Thoracic aorta (tissue), 2 donors: ENCODE measurements around the gene KRTAP12-3. TPM values are rescaled to one million over a fixed set of nuclear protein-coding genes. Genes with fewer than 3 reads are reported as not detected.

Source experiments
- ATAC-seq: fragments of 150-250 bp; one replicate; pipeline ENCODE4 v1.8.0; 2017; ENCODE audit warnings: low read depth; ENCODE audit not compliant: insufficient number of reproducible peaks, low FRiP score
- DNase-seq: peaks from one replicate; pipeline ENCODE4 v3.0.0-alpha.2; 2020; ENCODE audit warnings: low spot score
- H3K27ac ChIP-seq, 2 donors: fragments of 200-600 bp; sonication (generic); 1 replicate in 1 of 2; 2 replicates in 1 of 2; pipeline ENCODE4 v1.5.1; 2016; ENCODE audit warnings: mild to moderate bottlenecking in 2 of 2, moderate library complexity in 2 of 2
- H3K27me3 ChIP-seq: fragments of 200-600 bp; sonication (generic); replicated peaks from 2 replicates; pipeline ENCODE4 v1.6.0; 2016; ENCODE audit warnings: mild to moderate bottlenecking; ENCODE audit not compliant: insufficient read depth
- H3K36me3 ChIP-seq: fragments of 200-600 bp; sonication (generic); one replicate; pipeline ENCODE4 v1.5.1; 2016
- H3K4me1 ChIP-seq, 2 donors: fragments of 200-600 bp; sonication (generic); 1 replicate in 1 of 2; 2 replicates in 1 of 2; pipeline versions ENCODE4 v1.5.1 to v1.6.0; 2016; ENCODE audit warnings: low read depth in 2 of 2, mild to moderate bottlenecking in 1 of 2; ENCODE audit not compliant: control insufficient read depth in 1 of 2
- H3K4me3 ChIP-seq: fragments of 200-600 bp; sonication (generic); 2 replicates; pipeline ENCODE4 v1.5.1; 2016; ENCODE audit warnings: mild to moderate bottlenecking
- H3K9me3 ChIP-seq: fragments of 200-600 bp; sonication (generic); 2 replicates; pipeline ENCODE4 v1.5.1; 2016
- total RNA-seq, 2 donors: library from RNA; depleted of rRNA; stranded (reverse); fragments of >200 nt; gene quantifications; one replicate each; pipeline versions ENCODE4 v1.1.0 to v1.2.3, GENCODE V29; 2016
- TF ChIP-seq, protein P1 (sequence below): fragments of 200-600 bp; sonication (generic); IDR thresholded peaks from one replicate; pipeline ENCODE4 v1.5.1; 2019; ENCODE audit warnings: antibody characterized with exemption

Gene KRTAP12-3
- total RNA-seq, 2 donors from 2014 or later = not detected

DNA sequence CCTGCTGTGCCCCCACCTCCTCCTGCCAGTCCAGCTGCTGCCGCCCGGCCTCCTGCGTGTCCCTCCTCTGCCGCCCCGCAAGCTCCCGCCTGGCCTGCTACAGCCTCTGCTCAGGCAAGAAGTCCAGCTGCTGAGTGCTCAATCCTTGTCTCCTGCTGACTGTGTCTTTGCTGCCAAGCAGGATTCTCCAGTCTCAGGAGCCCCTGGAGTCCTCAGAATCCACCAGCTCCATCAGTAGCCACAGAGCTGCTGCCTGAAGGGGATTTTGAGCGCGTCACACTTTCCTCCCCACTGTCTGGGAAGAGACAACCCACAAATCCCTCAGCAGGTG is 10.5 kb upstream of the KRTAP12-3 start:
- no peaks in the 10 kb centered on the region for H3K4me1 ChIP-seq
- H3K27me3 ChIP-seq = no peaks in the 10 kb centered on the region
- ATAC-seq (no peak), DNase-seq (no peak)
- H3K9me3 ChIP-seq = no peaks in the 10 kb centered on the region
- H3K27ac ChIP-seq = no peak overlapping the region
- H3K36me3 ChIP-seq = no peaks in the 10 kb centered on the region
- H3K4me3 ChIP-seq = no peak overlapping the region
- TF ChIP-seq, protein P1, sequence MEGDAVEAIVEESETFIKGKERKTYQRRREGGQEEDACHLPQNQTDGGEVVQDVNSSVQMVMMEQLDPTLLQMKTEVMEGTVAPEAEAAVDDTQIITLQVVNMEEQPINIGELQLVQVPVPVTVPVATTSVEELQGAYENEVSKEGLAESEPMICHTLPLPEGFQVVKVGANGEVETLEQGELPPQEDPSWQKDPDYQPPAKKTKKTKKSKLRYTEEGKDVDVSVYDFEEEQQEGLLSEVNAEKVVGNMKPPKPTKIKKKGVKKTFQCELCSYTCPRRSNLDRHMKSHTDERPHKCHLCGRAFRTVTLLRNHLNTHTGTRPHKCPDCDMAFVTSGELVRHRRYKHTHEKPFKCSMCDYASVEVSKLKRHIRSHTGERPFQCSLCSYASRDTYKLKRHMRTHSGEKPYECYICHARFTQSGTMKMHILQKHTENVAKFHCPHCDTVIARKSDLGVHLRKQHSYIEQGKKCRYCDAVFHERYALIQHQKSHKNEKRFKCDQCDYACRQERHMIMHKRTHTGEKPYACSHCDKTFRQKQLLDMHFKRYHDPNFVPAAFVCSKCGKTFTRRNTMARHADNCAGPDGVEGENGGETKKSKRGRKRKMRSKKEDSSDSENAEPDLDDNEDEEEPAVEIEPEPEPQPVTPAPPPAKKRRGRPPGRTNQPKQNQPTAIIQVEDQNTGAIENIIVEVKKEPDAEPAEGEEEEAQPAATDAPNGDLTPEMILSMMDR = no peak

DNA sequence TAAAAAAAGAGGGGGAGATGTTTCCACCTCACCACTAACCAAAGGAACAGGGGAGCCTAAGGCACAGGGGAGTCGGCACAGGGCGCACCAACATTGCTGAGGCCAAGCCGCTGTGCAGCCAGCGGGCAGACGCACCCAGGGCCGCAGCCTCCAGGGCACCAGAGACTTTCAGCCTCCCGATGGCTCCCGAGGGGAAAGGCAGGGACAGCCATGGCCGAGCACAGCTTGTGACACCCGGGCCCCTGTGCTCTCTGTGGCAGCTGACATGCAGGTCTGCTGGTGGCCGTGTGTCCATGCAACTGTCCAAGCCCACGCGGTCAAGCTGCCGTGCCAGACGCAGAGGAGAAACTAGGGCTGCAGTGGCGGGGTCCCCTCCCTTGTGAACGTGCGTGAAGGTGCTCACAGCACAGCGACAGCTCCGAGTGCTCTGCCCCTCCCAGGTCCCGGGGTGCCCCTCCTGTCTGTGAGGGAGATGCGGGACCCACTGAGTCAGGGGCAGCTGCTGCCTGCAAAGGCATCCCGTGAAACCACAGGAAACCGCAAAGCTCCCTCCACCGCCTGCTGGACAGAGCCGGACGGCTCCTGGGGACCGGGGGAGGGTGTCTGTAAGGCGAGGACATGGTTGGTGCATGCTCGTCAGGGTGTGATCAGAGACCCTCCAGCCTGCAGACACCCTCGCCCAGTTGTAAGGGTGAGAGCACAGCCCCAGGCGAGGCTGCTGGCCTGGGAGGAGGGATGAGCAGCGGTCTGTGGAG is 9.0 kb upstream of the KRTAP12-3 start:
- DNase-seq = no peak
- H3K27me3 ChIP-seq = no peaks in the 10 kb centered on the region
- no peaks in the 10 kb centered on the region for H3K4me1 ChIP-seq
- no peaks in the 10 kb centered on the region for H3K36me3 ChIP-seq
- TF ChIP-seq, protein P1 = no peak
- H3K4me3 ChIP-seq = no peak overlapping the region
- no peaks in the 10 kb centered on the region for H3K9me3 ChIP-seq
- no peak overlapping the region for H3K27ac ChIP-seq
- no peak for ATAC-seq

DNA sequence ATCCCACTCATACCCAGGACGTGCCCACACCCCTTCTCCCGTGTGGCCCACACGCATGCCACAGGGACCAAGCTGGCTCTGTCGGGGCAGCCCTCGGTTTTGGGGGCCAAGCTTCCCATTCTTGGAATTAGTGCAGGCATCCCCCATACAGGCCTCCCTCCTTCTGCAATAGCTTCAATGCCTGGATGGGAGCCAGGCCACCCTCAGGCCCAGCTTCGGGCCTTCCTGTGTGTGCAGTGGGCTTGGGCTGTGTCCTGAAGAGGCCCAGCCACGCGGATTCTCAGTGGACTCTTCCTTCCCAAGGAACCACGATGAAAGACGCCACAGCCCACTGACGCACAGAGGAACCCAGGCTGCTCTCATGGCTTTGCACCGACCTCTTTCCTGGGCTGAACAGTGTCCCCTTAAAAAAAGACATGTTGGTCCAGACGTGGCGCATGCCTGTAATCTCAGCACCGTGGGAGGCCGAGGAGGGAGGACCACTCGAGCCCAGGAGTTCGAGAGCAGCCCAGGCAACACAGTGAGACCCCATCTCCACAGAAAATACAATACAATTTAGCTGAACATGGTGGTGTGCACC is 8.1 kb upstream of the KRTAP12-3 start:
- H3K4me1 ChIP-seq = no peaks in the 10 kb centered on the region
- no peaks in the 10 kb centered on the region for H3K9me3 ChIP-seq
- no peak for ATAC-seq
- no peaks in the 10 kb centered on the region for H3K36me3 ChIP-seq
- H3K27me3 ChIP-seq = no peaks in the 10 kb centered on the region
- no peak overlapping the region for H3K27ac ChIP-seq
- TF ChIP-seq, protein P1 = no peak
- no peak for DNase-seq
- H3K4me3 ChIP-seq = no peak overlapping the region

DNA sequence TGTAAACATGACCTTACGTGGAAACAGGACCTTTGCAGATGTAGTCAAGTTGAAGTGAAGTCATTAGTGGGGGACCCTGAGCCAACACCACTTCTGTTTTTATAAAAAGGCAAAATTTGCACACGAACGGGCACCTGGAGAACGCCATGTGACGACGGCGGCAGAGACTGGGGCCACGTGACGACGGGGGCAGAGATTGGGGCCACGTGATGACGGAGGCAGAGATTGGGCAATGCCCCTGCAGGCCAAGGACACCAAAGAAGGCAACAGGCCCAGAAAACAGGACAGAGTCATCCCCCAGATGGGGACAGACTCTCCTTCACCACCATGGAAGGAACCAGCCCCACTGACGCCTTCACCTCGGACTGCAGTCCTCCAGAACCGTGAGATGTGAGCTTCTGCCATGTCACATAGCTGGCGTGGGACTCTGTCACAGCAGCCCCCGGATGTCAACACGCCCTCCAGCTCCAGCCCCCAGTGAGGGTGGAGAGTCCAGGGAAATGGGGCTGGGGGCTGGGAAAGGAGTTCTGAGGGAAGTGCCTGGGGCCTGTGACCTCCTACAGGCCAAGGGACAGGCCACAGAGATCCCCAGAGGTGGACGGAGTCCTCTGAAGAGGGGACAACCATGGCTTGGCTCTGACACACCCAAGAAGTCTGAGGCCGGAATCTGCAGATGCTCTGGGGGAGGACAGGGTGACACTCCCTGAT is 7.3 kb upstream of the KRTAP12-3 start:
- H3K4me1 ChIP-seq = no peaks in the 10 kb centered on the region
- no peak overlapping the region for H3K4me3 ChIP-seq
- no peak for ATAC-seq
- H3K27ac ChIP-seq = no peak overlapping the region
- H3K36me3 ChIP-seq = no peaks in the 10 kb centered on the region
- H3K9me3 ChIP-seq = no peaks in the 10 kb centered on the region
- no peaks in the 10 kb centered on the region for H3K27me3 ChIP-seq
- DNase-seq = no peak
- TF ChIP-seq, protein P1 = no peak

DNA sequence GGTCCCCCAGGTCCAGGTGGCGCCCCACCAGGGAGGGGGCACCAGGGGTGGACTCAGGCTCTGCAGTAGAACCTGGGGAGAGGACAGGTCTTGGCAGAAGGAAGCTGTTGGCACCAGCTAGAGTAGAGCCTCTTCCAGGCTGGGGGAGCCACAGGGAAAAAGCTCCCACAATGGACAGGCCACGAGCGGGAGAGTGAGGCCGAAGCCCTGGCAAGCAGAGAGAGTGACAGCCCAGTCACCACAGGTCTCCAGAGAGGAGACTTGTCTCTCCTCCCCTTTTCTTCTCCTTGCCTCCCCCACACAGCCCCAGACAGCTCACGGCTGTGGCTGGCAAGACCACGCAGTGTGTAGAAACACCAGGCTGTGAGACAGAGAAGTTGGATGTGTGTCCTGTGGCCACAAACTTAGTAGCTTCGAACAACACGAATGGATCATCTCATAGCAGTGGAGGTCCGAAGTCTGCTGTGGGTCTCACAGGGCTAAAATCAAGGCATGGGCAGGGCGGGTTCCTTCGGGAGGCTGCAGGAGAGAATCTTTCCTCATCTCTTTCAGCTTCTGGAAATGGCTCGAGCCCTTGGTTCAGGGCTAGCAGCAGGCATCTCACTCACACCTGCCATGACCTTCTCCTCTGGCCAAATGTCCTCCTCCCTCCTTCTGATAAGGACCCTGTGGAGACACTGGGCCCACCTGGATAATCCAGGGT is 6.6 kb upstream of the KRTAP12-3 start:
- DNase-seq (no peak), ATAC-seq (no peak)
- TF ChIP-seq, protein P1 = no peak
- Histone ChIP-seq H3K27ac (no peak overlapping the region), H3K4me1 (no peaks in the 10 kb centered on the region), H3K9me3 (peaks cover 2% of the 10 kb centered on the region), H3K36me3 (no peaks in the 10 kb centered on the region), H3K4me3 (no peak overlapping the region), H3K27me3 (no peaks in the 10 kb centered on the region)
